Activated naive CD8-positive, alpha-beta T cell treated with anti-CD3 and anti-CD28 coated beads for 36 hours (primary cell): ENCODE results near the gene MKNK2. TPM values are rescaled to one million over a fixed set of nuclear protein-coding genes. Genes with fewer than 3 reads are reported as not detected.
"Not testable (repeated sequence)": the region's sequence is repeated elsewhere in the genome, so short reads cannot be mapped to it uniquely, and the experiment has no call there.

Source experiments
- DNase-seq: peaks from one replicate; pipeline ENCODE4 v3.0.0; 2021
- H3K27ac Mint-ChIP-seq: one replicate; pipeline ENCODE4 v1.8.0; 2022; ENCODE audit warnings: mild to moderate bottlenecking, moderate library complexity, mixed read lengths
- H3K27me3 Mint-ChIP-seq: one replicate; pipeline ENCODE4 v1.8.0; 2022; ENCODE audit warnings: mild to moderate bottlenecking, mixed read lengths
- H3K36me3 Mint-ChIP-seq: one replicate; pipeline ENCODE4 v1.8.0; 2021; ENCODE audit warnings: mild to moderate bottlenecking, mixed read lengths
- H3K4me1 Mint-ChIP-seq: one replicate; pipeline ENCODE4 v1.8.0; 2021; ENCODE audit warnings: mixed read lengths
- H3K4me3 Mint-ChIP-seq: one replicate; pipeline ENCODE4 v1.8.0; 2022; ENCODE audit warnings: mild to moderate bottlenecking, moderate library complexity, mixed read lengths
- H3K9me3 Mint-ChIP-seq: one replicate; pipeline ENCODE4 v1.8.0; 2022; ENCODE audit warnings: mixed read lengths
- total RNA-seq, 2 experiments: library from RNA; stranded (reverse); gene quantifications; one replicate each; pipeline ENCODE4 v1.2.3, GENCODE V29; 2021

Gene MKNK2
- total RNA-seq, 2 experiments from 2014 or later, result 230 to 232 TPM

DNA sequence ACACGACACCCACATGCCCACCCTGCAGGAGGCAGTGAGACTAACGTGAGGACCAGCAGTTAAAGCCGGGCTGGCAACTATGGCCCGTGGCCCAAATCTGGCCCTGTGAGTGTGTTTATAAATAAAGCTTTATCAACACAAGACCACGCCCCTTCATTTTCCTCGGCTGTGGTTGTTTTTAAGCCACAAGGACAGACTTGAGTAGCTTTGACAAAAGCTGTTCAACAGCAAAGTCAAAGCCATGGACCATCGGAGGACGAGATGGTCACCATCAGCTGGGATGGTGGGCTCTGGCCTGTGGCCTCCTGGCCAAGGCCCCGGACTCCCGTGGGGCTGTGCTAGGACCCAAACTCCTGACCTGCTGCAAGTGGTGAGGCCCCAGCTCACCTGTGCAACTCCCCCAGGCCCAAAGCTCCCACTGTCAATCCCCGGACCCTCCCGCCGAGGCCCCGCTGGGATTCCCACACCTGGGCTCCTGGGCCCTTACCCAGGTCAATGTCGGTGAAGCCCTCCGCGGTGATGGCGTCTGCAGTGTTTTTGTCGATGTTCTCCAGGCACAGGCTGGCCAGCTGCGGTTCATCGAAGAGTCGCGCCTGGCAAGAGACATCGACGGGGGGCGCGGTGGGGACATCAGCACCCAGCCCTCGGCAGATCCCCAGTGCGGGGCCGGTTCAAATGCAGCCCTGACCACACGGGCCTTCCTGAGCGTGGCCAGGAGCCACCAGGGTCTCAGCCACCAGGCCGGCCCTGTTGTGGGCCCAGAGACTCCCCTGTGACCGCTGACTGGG, 60.6 kb downstream of the MKNK2 start:
- no peaks in the 10 kb centered on the region for H3K4me1 Mint-ChIP-seq
- no peak overlapping the region for H3K4me3 Mint-ChIP-seq
- H3K27me3 Mint-ChIP-seq, result no peaks in the 10 kb centered on the region
- DNase-seq, result no peak
- no peaks in the 10 kb centered on the region for H3K9me3 Mint-ChIP-seq
- H3K36me3 Mint-ChIP-seq, result peaks cover 1% of the 10 kb centered on the region
- no peak overlapping the region for H3K27ac Mint-ChIP-seq

DNA sequence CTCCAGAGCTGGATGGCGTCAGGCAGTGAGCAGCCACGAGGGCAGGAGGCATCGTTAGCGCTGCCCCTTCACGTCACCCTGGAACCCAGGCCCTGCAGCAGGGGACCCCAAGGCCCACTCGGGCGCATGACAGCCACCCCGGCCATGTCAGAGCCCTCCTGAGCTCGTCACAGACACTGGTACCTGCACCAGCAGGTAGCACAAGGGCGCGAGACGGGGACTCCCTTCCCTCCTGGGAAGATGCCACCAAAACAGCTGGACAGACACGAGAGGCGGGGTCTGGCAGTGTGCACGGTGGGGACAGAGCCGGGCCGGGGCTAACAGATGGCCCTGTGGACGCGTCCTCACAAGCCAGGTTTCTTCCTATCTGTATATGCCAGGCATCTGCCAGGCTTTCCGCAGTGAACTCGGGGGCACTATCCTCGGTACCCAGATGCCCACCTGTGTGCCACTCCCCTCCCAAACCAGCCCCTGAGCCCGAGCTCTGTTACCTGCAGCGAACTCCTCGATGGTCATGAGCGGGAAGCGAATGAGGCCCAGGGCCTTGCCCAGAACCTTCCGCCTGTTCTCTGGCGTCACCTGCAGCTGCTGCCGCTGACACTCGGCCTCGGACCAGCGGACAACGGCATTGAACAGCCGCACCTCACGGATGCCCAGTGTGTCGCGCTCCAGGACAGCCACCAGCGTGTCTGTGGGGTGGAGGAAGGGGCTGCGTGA, 61.4 kb downstream of the MKNK2 start:
- H3K36me3 Mint-ChIP-seq, result peaks cover 4% of the 10 kb centered on the region
- no peak overlapping the region for H3K27ac Mint-ChIP-seq

DNA sequence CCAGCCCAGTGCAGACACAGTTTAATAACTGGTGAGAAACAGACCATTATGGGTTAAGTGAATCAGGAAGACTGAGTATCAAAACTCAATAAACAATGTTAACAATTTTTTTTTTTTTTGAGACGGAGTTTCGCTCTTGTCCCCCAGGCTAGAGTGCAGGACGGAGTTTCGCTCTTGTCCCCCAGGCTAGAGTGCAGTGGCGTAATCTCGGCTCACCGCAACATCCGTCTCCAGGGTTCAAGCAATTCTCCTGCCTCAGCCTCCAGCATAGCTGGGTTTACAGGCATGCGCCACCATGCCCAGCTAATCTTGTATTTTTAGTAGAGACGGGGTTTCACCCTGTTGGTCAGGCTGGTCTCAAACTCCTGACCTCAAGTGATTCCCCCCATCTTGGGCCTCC, 62.6 kb downstream of the MKNK2 start:
- H3K36me3 Mint-ChIP-seq, H3K9me3 Mint-ChIP-seq, H3K27ac Mint-ChIP-seq, DNase-seq, H3K4me3 Mint-ChIP-seq, H3K27me3 Mint-ChIP-seq, H3K4me1 Mint-ChIP-seq: not testable (repeated sequence)

More for the DNA sequence above, 61.4 kb downstream of the MKNK2 start:
- Mint-ChIP-seq H3K4me1 (no peaks in the 10 kb centered on the region), H3K4me3 (no peak overlapping the region), H3K27me3 (no peaks in the 10 kb centered on the region), H3K9me3 (no peaks in the 10 kb centered on the region)
- no peak for DNase-seq

Other genes with a start within 250 kb of the MKNK2 start
- gene ATP8B3, start 239.0 kb downstream of the MKNK2 start, total RNA-seq, result 1 to 10 TPM; 2.3 to 2.7 TPM
- gene REXO1, start 202.8 kb downstream of the MKNK2 start, total RNA-seq, result 10 to 100 TPM; 53.1 to 54.2 TPM
- gene KLF16, start 187.7 kb downstream of the MKNK2 start, total RNA-seq, result 10 to 100 TPM; 37.9 to 39.0 TPM
- 100 to 1,000 TPM in 1 of 2 experiments, 10 to 100 TPM in 1; 98.7 to 106 TPM for gene ABHD17A, start 165.7 kb downstream of the MKNK2 start, total RNA-seq
- gene ADAT3, start 145.8 kb downstream of the MKNK2 start, total RNA-seq, result 1 to 10 TPM; 5.7 to 5.9 TPM
- 10 to 100 TPM; 31.0 to 35.0 TPM for gene SCAMP4, start 145.8 kb downstream of the MKNK2 start, total RNA-seq
- gene CSNK1G2, start 110.1 kb downstream of the MKNK2 start, total RNA-seq, result 10 to 100 TPM; 50.7 to 51.1 TPM
- gene BTBD2, start 35.5 kb downstream of the MKNK2 start, total RNA-seq, result 10 to 100 TPM; 22.1 to 26.2 TPM
- 100 to 1,000 TPM; 147 to 153 TPM for gene MOB3A, start 45.1 kb upstream of the MKNK2 start, total RNA-seq
- 10 to 100 TPM; 12.4 to 12.6 TPM for gene IZUMO4, start 45.7 kb upstream of the MKNK2 start, total RNA-seq
- 10 to 100 TPM; 92.0 to 96.0 TPM for gene AP3D1, start 100.3 kb upstream of the MKNK2 start, total RNA-seq
- 10 to 100 TPM; 71.8 to 75.1 TPM for gene DOT1L, start 112.7 kb upstream of the MKNK2 start, total RNA-seq
- gene PLEKHJ1, start 185.1 kb upstream of the MKNK2 start, total RNA-seq, result 10 to 100 TPM; 82.7 to 84.6 TPM
- gene SF3A2, start 185.6 kb upstream of the MKNK2 start, total RNA-seq, result 100 to 1,000 TPM; 160 to 162 TPM
- gene AMH, start 198.1 kb upstream of the MKNK2 start, total RNA-seq, result 1 to 10 TPM; 7.4 to 10.0 TPM
- gene JSRP1, start 205.2 kb upstream of the MKNK2 start, total RNA-seq, result under 1 TPM; 0.45 to 0.50 TPM
- gene PEAK3, start 230.9 kb upstream of the MKNK2 start, total RNA-seq, result not detected